A673 (cell line): Measurements from ENCODE around the gene LCAT. TPM values are rescaled to one million over a fixed set of nuclear protein-coding genes. Genes with fewer than 3 reads are reported as not detected.
A peak's percentile ranks its signal among the peaks of the same experiment; 100 is the strongest.
"Not testable (repeated sequence)": the region's sequence is repeated elsewhere in the genome, so short reads cannot be mapped to it uniquely, and the experiment has no call there.

Experiments used
- BruUV-seq: library from RNA; stranded (reverse); fragments of 400-500 nt; replicated peaks from 2 replicates; lab custom pipeline; 2021; lab: Mats Ljungman, UMichigan
- CTCF ChIA-PET: fragments of 300-600 bp; sonication (Branson Sonifier 250); formaldehyde crosslinking; loops from one replicate; lab custom pipeline; 2022; ENCODE audit warnings: antibody characterized with exemption; lab: Charles Lee
- POLR2A ChIA-PET: fragments of 300-600 bp; sonication (Branson Sonifier 250); formaldehyde crosslinking; loops from one replicate; lab custom pipeline; 2022; ENCODE audit warnings: antibody characterized with exemption; ENCODE audit not compliant: low non-redundant PET; lab: Charles Lee
- DNase-seq: peaks from one replicate; pipeline ENCODE4 v3.0.0-alpha.2; 2015; ENCODE audit warnings: low spot score
- H3K27ac ChIP-seq: fragments of 200-600 bp; sonication (generic); 2 replicates; pipeline ENCODE4 v1.5.1; 2016; ENCODE audit warnings: mixed run types, low read depth, mild to moderate bottlenecking, mixed read lengths, antibody characterized with exemption, low read length; ENCODE audit not compliant: poor library complexity, severe bottlenecking
- H3K27me3 ChIP-seq: fragments of 200-600 bp; sonication (generic); replicated peaks from 2 replicates; pipeline ENCODE4 v1.6.1; 2017; ENCODE audit warnings: mixed run types, low read depth, mild to moderate bottlenecking, mixed read lengths, antibody characterized with exemption, low read length; ENCODE audit not compliant: insufficient read depth, poor library complexity
- H3K36me3 ChIP-seq: fragments of 200-600 bp; sonication (generic); 2 replicates; pipeline ENCODE4 v1.6.1; 2016; ENCODE audit warnings: mixed run types, mild to moderate bottlenecking, mixed read lengths, antibody characterized with exemption, low read length; ENCODE audit not compliant: insufficient read depth, poor library complexity, severe bottlenecking
- H3K4me1 ChIP-seq: fragments of 200-600 bp; sonication (generic); 2 replicates; pipeline ENCODE4 v1.6.1; 2017; ENCODE audit warnings: mixed run types, mild to moderate bottlenecking, mixed read lengths, antibody characterized with exemption, low read length; ENCODE audit not compliant: insufficient read depth, poor library complexity, severe bottlenecking
- H3K4me3 ChIP-seq: fragments of 200-600 bp; sonication (generic); 2 replicates; pipeline ENCODE4 v1.5.1; 2016; ENCODE audit warnings: low read depth, mixed run types, mild to moderate bottlenecking, mixed read lengths, low read length; ENCODE audit not compliant: poor library complexity, severe bottlenecking
- H3K9me3 ChIP-seq: fragments of 200-600 bp; sonication (generic); 2 replicates; pipeline ENCODE4 v1.6.1; 2016; ENCODE audit warnings: mixed run types, low read depth, mild to moderate bottlenecking, mixed read lengths, antibody characterized with exemption, low read length; ENCODE audit not compliant: poor library complexity, severe bottlenecking
- EZH2 ChIP-seq: fragments of 200-600 bp; sonication (generic); IDR thresholded peaks from 2 replicates; pipeline ENCODE4 v1.6.1; 2017; ENCODE audit warnings: borderline replicate concordance, low read depth, mild to moderate bottlenecking, mixed read lengths, antibody characterized with exemption, low read length; ENCODE audit not compliant: poor library complexity, severe bottlenecking
- intact Hi-C: fragments of 100-400 bp; cut with micrococcal nuclease; formaldehyde crosslinking; loops from one replicate; pipeline ENCODE4 v1.10.0; 2022; ENCODE audit not compliant: unreplicated experiment
- total RNA-seq: library from RNA; stranded (reverse); gene quantifications from 2 replicates; pipeline ENCODE4 v1.2.3, GENCODE V29; 2021
- TF ChIP-seq, protein P1 (sequence below): fragments of 300-800, 200-600 bp; sonication (generic); conservative IDR thresholded peaks from 2 replicates; pipeline ENCODE4 v1.5.1; 2017; ENCODE audit warnings: low read depth, mild to moderate bottlenecking, antibody characterized with exemption, low read length, moderate library complexity, mixed read lengths

Gene LCAT
- total RNA-seq, 1 experiment from 2014 or later, result 17.6 TPM

DNA sequence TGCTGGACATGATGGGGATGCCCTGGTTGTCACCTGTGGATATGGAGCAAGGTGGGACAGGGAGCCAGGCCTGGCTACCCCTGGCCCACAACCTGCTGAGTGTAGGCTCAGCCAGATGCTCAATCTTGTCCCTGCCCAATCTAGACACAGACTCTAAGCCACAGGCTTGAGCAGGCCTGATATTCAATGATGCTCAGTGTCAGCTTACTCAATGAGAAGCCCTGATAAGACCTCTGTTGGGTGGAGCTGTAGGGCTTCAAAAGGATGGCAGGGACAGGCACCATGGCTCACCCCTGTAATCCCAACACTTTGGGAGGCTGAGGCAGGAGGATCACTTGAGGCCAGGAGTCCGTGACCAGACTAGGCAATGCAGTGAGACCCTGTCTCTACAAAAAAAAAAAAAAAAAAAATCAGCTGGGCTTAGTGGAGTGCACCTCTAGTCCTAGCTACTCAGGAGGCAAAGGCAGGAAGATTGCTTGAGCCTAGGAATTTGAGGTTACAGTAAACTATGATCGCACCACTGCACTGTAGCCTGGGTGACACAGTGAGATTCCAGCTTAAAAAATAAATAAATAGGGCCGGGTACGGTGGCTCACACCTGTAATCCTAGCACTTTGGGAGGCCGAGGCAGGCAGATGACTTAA, 3.4 kb downstream of the LCAT start:
- H3K27ac ChIP-seq, result no peak overlapping the region
- no peaks in the 10 kb centered on the region for H3K9me3 ChIP-seq
- peaks cover 7% of the 10 kb centered on the region for H3K4me1 ChIP-seq
- intact Hi-C loops, result no loop called here
- H3K36me3 ChIP-seq, result peaks cover 9% of the 10 kb centered on the region
- H3K27me3 ChIP-seq, result no peaks in the 10 kb centered on the region
- POLR2A ChIA-PET, result no interaction called here
- DNase-seq, result no peak
- BruUV-seq, result no TSS peak
- H3K4me3 ChIP-seq, result no peak overlapping the region
- TF ChIP-seq, protein P1, sequence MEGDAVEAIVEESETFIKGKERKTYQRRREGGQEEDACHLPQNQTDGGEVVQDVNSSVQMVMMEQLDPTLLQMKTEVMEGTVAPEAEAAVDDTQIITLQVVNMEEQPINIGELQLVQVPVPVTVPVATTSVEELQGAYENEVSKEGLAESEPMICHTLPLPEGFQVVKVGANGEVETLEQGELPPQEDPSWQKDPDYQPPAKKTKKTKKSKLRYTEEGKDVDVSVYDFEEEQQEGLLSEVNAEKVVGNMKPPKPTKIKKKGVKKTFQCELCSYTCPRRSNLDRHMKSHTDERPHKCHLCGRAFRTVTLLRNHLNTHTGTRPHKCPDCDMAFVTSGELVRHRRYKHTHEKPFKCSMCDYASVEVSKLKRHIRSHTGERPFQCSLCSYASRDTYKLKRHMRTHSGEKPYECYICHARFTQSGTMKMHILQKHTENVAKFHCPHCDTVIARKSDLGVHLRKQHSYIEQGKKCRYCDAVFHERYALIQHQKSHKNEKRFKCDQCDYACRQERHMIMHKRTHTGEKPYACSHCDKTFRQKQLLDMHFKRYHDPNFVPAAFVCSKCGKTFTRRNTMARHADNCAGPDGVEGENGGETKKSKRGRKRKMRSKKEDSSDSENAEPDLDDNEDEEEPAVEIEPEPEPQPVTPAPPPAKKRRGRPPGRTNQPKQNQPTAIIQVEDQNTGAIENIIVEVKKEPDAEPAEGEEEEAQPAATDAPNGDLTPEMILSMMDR, result no peak
- no peak for TF ChIP-seq EZH2
- CTCF ChIA-PET, result interaction anchor here (0.6 kb wide), 2 partner anchors 49 to 233 kb away, joined by 3 to 9 read pairs; no protein-coding TSS in a partner anchor

DNA sequence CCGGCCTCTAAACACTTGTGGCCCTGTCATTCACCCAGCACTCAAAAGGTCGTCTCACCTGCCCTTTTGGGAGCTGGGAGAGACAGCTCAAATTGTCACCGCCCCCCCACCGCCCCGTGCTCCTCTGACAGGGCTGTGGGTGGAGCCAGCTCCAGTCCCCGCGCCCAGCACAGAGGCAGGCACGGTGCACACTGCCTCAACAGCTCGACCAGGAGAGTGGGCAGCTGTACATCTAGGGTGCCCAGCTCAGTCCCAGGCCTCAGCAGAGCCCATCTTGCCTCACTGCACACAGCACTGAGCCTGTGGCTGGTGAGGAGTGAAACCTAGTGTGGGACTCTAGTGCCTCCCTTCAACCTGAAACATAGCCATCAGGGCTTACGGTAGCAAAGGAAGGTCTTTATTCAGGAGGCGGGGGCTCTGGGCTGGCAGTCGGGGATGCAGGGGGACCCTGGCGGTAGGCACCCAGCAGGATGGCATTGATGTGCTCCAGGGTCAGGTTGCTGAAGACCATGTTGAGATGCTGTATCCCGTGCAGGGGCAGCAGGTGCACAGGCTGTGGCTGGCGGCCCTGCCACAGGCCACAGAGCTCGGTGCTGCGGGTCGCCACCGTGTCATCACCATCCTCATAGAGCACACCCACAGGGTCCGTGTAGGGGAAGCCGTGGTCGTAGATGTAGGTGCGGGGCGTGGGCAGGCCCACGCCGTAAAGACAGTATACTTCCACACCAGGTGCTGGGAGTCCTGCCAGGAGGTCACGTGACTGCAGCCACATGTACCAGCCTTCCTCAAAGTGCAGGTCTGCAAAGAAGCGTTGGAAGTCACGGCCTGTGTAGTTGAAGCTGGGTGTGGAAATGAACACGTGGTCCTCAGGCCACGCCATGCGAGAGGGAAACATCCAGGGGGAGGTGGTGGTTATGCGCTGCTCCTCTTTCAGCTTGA, 4.1 kb downstream of the LCAT start:
- POLR2A ChIA-PET, result interaction anchor here (0.6 kb wide), 1 partner anchor 101 kb away, joined by 3 read pairs; no protein-coding TSS in a partner anchor
- no TSS peak for BruUV-seq
- intact Hi-C loops, result no loop called here

DNA sequence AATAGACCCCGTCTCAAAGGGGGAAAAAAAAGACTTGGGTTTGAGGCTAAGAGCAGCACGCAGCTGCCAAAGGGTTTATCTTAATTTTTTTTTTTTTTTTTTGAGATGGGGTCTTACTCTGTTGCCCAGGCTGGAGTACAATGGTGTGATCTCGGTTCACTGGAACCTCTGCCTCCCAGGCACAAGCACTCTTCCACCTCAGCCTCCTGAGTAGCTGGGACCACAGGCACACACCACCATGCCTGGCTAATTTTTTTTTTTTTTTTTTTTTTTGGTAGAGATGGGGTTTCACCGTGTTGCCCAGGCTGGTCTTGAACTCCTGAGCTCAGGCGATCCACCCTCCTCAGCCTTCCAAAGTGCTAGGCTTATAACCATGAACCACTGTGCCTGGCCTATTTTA, 6.2 kb downstream of the LCAT start:
- BruUV-seq, intact Hi-C loops, H3K27me3 ChIP-seq, POLR2A ChIA-PET, H3K9me3 ChIP-seq, H3K27ac ChIP-seq, H3K36me3 ChIP-seq, DNase-seq: not testable (repeated sequence)
- Histone ChIP-seq H3K4me3 (peak overlapping the region; percentile 85), H3K4me1 (peaks cover 16% of the 10 kb centered on the region)
- CTCF ChIA-PET, result interaction anchor here (0.6 kb wide), 2 partner anchors 104 to 1378 kb away, joined by 3 to 7 read pairs; no protein-coding TSS in a partner anchor

More for the DNA sequence above, 4.1 kb downstream of the LCAT start:
- H3K27me3 ChIP-seq, result no peaks in the 10 kb centered on the region
- H3K4me1 ChIP-seq, result peaks cover 7% of the 10 kb centered on the region
- H3K27ac ChIP-seq, result no peak overlapping the region
- H3K36me3 ChIP-seq, result peaks cover 6% of the 10 kb centered on the region
- H3K9me3 ChIP-seq, result no peaks in the 10 kb centered on the region
- CTCF ChIA-PET, result interaction anchor here (0.6 kb wide), 1 partner anchor 232 kb away, joined by 9 read pairs; no protein-coding TSS in a partner anchor
- no peak for DNase-seq
- no peak for TF ChIP-seq EZH2
- no peak overlapping the region for H3K4me3 ChIP-seq
